AG04449 (cell line): ENCODE results near the gene NR1D2.
A peak's percentile ranks its signal among the peaks of the same experiment; 100 is the strongest.

Experiments
- CTCF ChIA-PET: fragments of 350-600 bp; formaldehyde crosslinking; extraction: SDS; loops from one replicate; lab custom pipeline; 2021; ENCODE audit warnings: antibody characterized with exemption; lab: Yijun Ruan, JAX
- POLR2A ChIA-PET: fragments of 400-600, 350-600 bp; formaldehyde crosslinking; extraction: SDS; loops from one replicate; lab custom pipeline; 2020; ENCODE audit warnings: antibody characterized with exemption, inconsistent platforms; lab: Yijun Ruan, JAX
- DNase-seq: peaks from one replicate; pipeline ENCODE4 v3.0.0-alpha.2; 2010; ENCODE audit warnings: low read depth, low spot score
- H3K4me3 ChIP-seq: 2 replicates; pipeline ENCODE4 v1.5.1; 2011; ENCODE audit warnings: low read depth, mild to moderate bottlenecking, control low read depth, low read length
- CTCF ChIP-seq: IDR thresholded peaks from one replicate; pipeline ENCODE4 v1.5.1; 2011; ENCODE audit warnings: mild to moderate bottlenecking, moderate library complexity, low read length, control low read depth, inconsistent platforms; ENCODE audit not compliant: insufficient read depth; ENCODE audit errors: missing control alignments

The NR1D2 gene

DNA sequence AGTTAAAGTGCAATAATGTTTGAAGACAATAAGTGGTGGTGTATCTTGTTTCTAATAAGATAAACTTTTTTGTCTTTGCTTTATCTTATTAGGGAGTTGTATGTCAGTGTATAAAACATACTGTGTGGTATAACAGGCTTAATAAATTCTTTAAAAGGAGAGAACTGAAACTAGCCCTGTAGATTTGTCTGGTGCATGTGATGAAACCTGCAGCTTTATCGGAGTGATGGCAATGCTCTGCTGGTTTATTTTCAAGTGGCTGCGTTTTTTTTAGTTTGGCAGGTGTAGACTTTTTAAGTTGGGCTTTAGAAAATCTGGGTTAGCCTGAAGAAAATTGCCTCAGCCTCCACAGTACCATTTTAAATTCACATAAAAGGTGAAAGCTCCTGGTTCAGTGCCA, 25.5 kb upstream of the NR1D2 start:
- no peak for DNase-seq
- ChIA-PET POLR2A (no interaction called here), CTCF (no interaction called here)
- TF ChIP-seq CTCF, result no peak
- no peak overlapping the region for H3K4me3 ChIP-seq

GRCh38 chr3:23920151-23920655, 24.9 kb upstream of the NR1D2 start:
- no peak for TF ChIP-seq CTCF
- DNase-seq, result no peak
- no peak overlapping the region for H3K4me3 ChIP-seq
- CTCF ChIA-PET, result no interaction called here
- POLR2A ChIA-PET, result no interaction called here

- no peak for TF ChIP-seq CTCF
- ChIA-PET CTCF (no interaction called here), POLR2A (interaction anchor here (0.7 kb wide), 1 partner anchor 293 kb away, joined by 3 read pairs; no protein-coding TSS in a partner anchor)
- DNase-seq, result no peak
- H3K4me3 ChIP-seq, result no peak overlapping the region
Observed at GRCh38 chr3:23921052-23921511, 24.0 kb upstream of the NR1D2 start.

DNA sequence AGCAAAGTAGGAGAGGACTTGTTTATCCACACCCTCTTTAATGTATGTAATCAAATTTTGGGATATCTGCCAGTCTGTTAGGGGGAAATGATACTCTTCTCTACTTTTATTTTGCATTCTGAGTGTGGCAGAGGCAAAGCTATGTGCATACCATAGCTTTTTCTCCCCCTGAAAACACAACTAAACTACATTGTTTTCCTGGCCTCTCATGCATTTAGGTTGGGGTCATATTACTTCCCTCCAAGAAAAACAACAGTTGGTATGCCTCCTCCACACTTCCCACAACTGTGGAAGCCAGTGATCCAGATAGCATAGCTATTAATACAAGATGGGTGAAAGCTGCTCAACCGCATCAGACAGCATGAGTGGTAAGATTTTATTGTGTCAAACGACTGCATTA, 21.3 kb upstream of the NR1D2 start:
- TF ChIP-seq CTCF, result no peak
- ChIA-PET POLR2A (interaction anchor here (0.6 kb wide), 1 partner anchor 213 kb away, joined by 4 read pairs; no protein-coding TSS in a partner anchor), CTCF (interaction anchor here (1.1 to 1.4 kb wide), 2 partner anchors 16 to 34 kb away, joined by 3 to 4 read pairs; no protein-coding TSS in a partner anchor)
- H3K4me3 ChIP-seq, result no peak overlapping the region
- peak; percentile 73 for DNase-seq

DNA sequence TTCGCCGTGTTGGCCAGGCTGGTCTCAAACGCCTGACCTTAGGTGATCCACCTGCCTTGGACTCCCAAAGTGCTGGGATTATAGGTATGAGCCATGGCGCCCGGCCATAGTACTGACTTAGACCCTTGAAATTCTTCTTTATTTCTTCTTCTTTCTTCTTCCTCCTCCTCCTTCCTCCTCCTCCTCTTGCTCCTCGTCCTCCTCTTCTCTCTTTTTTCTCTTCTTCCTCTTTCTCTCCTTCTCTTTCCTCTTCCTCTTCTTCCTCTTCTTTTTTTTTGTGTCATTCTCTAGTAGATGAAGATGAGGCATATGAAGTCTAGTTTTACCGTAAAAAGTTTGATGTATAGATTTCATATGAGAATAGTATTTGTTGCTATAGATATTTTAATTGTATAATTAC, 18.8 kb upstream of the NR1D2 start:
- H3K4me3 ChIP-seq, result no peak overlapping the region
- CTCF ChIA-PET, result interaction anchor here (1.1 kb wide), 1 partner anchor 71 kb away, joined by 5 read pairs; no protein-coding TSS in a partner anchor
- POLR2A ChIA-PET, result interaction anchor here (3.8 kb wide), 1 partner anchor 9 kb away, joined by 30 read pairs; the partner anchor contains the start of genes NKIRAS1 and RPL15
- no peak for DNase-seq
- TF ChIP-seq CTCF, result no peak

GRCh38 chr3:23926736-23927135, 18.4 kb upstream of the NR1D2 start:
- no peak for TF ChIP-seq CTCF
- ChIA-PET CTCF (interaction anchor here (1.1 kb wide), 1 partner anchor 70 kb away, joined by 5 read pairs; no protein-coding TSS in a partner anchor), POLR2A (interaction anchor here (3.8 kb wide), 1 partner anchor 10 kb away, joined by 30 read pairs; the partner anchor contains the start of genes NKIRAS1 and RPL15)
- no peak for DNase-seq
- no peak overlapping the region for H3K4me3 ChIP-seq
